SK-N-MC (cell line): Measurements from ENCODE around the gene MYZAP.

Source experiments
- EZH2 ChIP-seq: fragments of 200-600 bp; sonication (generic); IDR thresholded peaks from one replicate; pipeline ENCODE4 v1.6.1; 2017; ENCODE audit warnings: antibody characterized with exemption
- POLR2AphosphoS5 ChIP-seq: IDR thresholded peaks from 2 replicates; pipeline ENCODE4 v1.6.1; 2012; ENCODE audit warnings: mild to moderate bottlenecking, low read depth, low read length, borderline replicate concordance

- TF ChIP-seq POLR2AphosphoS5 (no peak), EZH2 (no peak)
Observed at GRCh38 chr15:57618325-57618724, 26.6 kb downstream of the MYZAP start.
